Measurements from ENCODE around the gene FCHSD2. TPM values are rescaled to one million over a fixed set of nuclear protein-coding genes. Genes with fewer than 3 reads are reported as not detected.

Gene FCHSD2
- total and polyA plus RNA-seq, 4 donors, result 14.7 to 41.6 (median 32.6) TPM

DNA sequence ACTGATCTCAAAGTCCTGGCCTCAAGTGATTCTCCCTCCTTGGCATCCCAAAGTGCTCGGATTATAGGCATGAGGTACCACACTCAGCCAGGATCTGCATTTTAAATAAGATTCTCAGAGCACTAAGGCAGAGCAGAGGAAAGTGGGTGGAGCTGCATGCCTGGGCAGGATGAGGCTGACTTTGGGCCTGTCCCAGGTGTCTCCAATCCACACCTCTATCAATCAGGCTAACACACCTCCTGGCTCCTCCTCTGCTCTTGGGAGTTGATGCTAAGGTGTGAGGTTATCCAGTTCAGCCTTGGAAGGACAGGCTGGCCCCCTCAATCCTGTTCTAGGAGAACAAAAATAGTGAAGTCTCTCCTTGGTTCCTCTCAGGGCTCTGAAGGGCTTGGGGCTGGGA lies 45.7 kb upstream of the FCHSD2 start:
- no peak overlapping the region for H3K9ac ChIP-seq (ENCODE audit: insufficient read depth in 1 of 2, low read length in 2 of 2)
- no peaks in the 10 kb centered on the region for H3K9me3 ChIP-seq (ENCODE audit: control insufficient read depth in 4 of 4, insufficient read depth in 3 of 4, low read length in 3 of 4)
- no peak for ATAC-seq (ENCODE audit: insufficient read depth, low FRiP score)
- peaks cover 0 to 9% (median 6%) of the 10 kb centered on the region in 5 donors for H3K4me1 ChIP-seq (ENCODE audit: control insufficient read depth in 5 of 5, insufficient read depth in 5 of 5, low read length in 5 of 5)
- no peak overlapping the region for H3K27ac ChIP-seq (ENCODE audit: low read depth in 1 of 2, low read length in 1 of 2)
- H3K36me3 ChIP-seq (ENCODE audit: control insufficient read depth in 4 of 4, insufficient read depth in 4 of 4, low read length in 4 of 4), result no peaks in the 10 kb centered on the region
- H3K27me3 ChIP-seq (ENCODE audit: control insufficient read depth in 3 of 3, insufficient read depth in 3 of 3, low read length in 2 of 3), result no peaks in the 10 kb centered on the region
- DNase-seq, result no peak
- H3K4me3 ChIP-seq, result no peak overlapping the region
- 83 to 95% methylated on average over 1 of the region's 1 CpG for WGBS, 2 donors
- no peak for TF ChIP-seq CTCF (IDR thresholded peaks at IDR 0.05; ENCODE audit: control extremely low read depth, extremely low read depth)

DNA sequence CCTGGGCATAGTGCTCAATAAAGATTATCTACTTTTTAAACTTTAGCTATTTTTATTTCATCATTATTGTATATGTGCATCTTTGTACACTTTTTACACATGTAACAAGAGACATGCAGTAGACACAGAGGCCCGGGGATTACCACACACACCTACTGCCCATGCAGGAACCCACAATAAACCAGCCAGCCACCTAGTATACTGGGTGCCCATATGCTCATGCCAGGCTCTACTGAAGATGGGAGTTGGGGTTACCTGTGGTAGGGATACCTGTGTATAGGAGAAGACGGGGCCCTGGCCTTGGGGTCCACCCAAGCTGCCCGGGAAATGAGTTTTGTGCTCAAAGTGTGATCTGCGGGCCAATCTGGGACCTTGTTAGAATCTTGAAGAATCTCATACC lies 44.8 kb upstream of the FCHSD2 start:
- no peak overlapping the region for H3K9ac ChIP-seq (ENCODE audit: insufficient read depth in 1 of 2, low read length in 2 of 2)
- ATAC-seq (ENCODE audit: insufficient read depth, low FRiP score) (no peak), DNase-seq (no peak)
- 37 to 45% methylated on average over 4 of the region's 4 CpGs for WGBS, 2 donors
- no peaks in the 10 kb centered on the region for H3K36me3 ChIP-seq (ENCODE audit: control insufficient read depth in 4 of 4, insufficient read depth in 4 of 4, low read length in 4 of 4)
- H3K27me3 ChIP-seq (ENCODE audit: control insufficient read depth in 3 of 3, insufficient read depth in 3 of 3, low read length in 2 of 3), result no peaks in the 10 kb centered on the region
- peaks cover 0 to 9% (median 6%) of the 10 kb centered on the region in 5 donors for H3K4me1 ChIP-seq (ENCODE audit: control insufficient read depth in 5 of 5, insufficient read depth in 5 of 5, low read length in 5 of 5)
- TF ChIP-seq CTCF (IDR thresholded peaks at IDR 0.05; ENCODE audit: control extremely low read depth, extremely low read depth), result no peak
- H3K9me3 ChIP-seq (ENCODE audit: control insufficient read depth in 4 of 4, insufficient read depth in 3 of 4, low read length in 3 of 4), result no peaks in the 10 kb centered on the region
- no peak overlapping the region for H3K4me3 ChIP-seq
- H3K27ac ChIP-seq (ENCODE audit: low read depth in 1 of 2, low read length in 1 of 2), result no peak overlapping the region

DNA sequence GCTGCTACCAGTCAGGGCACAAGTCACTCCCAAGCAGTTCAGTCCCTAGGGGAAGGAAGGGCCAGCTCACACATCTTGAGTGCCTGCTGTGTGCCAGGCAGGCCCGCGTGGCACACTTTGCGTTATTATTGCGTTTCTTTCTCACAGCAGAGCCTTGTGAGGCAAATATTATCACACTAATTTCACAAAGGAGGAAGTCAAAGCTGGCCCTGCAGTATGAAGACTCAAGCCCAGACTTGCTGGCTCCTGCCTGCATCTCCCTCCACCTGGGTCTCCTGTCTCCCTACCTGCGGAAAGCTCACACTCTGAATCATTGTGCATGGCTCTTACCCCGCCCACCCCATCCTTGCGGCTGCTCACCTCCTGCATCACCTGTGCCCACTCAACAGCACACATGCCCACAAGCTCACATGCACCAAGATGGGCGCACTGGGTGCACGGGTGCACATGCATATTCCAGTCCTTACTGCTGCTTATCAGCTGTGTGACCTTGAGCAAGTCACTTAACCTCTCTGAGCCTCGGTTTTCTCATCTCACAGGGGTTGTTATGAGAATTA lies 44.3 kb upstream of the FCHSD2 start:
- no peak overlapping the region for H3K4me3 ChIP-seq
- DNase-seq (no peak), ATAC-seq (ENCODE audit: insufficient read depth, low FRiP score) (no peak)
- H3K27ac ChIP-seq (ENCODE audit: low read depth in 1 of 2, low read length in 1 of 2), result no peak overlapping the region
- no peaks in the 10 kb centered on the region for H3K9me3 ChIP-seq (ENCODE audit: control insufficient read depth in 4 of 4, insufficient read depth in 3 of 4, low read length in 3 of 4)
- no peaks in the 10 kb centered on the region for H3K27me3 ChIP-seq (ENCODE audit: control insufficient read depth in 3 of 3, insufficient read depth in 3 of 3, low read length in 2 of 3)
- H3K9ac ChIP-seq (ENCODE audit: insufficient read depth in 1 of 2, low read length in 2 of 2), result no peak overlapping the region
- TF ChIP-seq CTCF (IDR thresholded peaks at IDR 0.05; ENCODE audit: control extremely low read depth, extremely low read depth), result no peak
- H3K4me1 ChIP-seq (ENCODE audit: control insufficient read depth in 5 of 5, insufficient read depth in 5 of 5, low read length in 5 of 5), result peaks cover 0 to 9% (median 6%) of the 10 kb centered on the region in 5 donors
- WGBS, 2 donors, result 64 to 70% methylated on average over 10 of the region's 10 CpGs
- no peaks in the 10 kb centered on the region for H3K36me3 ChIP-seq (ENCODE audit: control insufficient read depth in 4 of 4, insufficient read depth in 4 of 4, low read length in 4 of 4)
